GM23338 (cell line): ENCODE data around the gene PLBD2.

Source experiments
- CREB1 ChIP-seq: fragments of 250-450 bp; sonication (Bioruptor Pico); IDR thresholded peaks from 2 replicates; pipeline ENCODE4 v1.5.0; 2020; ENCODE audit warnings: low read depth, mild to moderate bottlenecking, moderate library complexity
- EZH2 ChIP-seq: fragments of 200-600 bp; sonication (generic); IDR thresholded peaks from one replicate; pipeline ENCODE4 v1.8.0; 2017; ENCODE audit warnings: antibody characterized with exemption, mild to moderate bottlenecking, low read depth; ENCODE audit not compliant: unreplicated experiment
- EZH2phosphoT487 ChIP-seq: fragments of 200-600 bp; sonication (generic); IDR thresholded peaks from one replicate; pipeline ENCODE4 v1.8.1; 2018; ENCODE audit warnings: antibody characterized with exemption; ENCODE audit not compliant: unreplicated experiment
- JUNB ChIP-seq: IDR thresholded peaks from one replicate; pipeline ENCODE4 v1.6.1; 2016; ENCODE audit warnings: antibody characterized with exemption; ENCODE audit not compliant: unreplicated experiment
- NANOG ChIP-seq: IDR thresholded peaks from 2 replicates; pipeline ENCODE4 v1.6.1; 2016; ENCODE audit warnings: antibody characterized with exemption, borderline replicate concordance
- POLR2AphosphoS5 ChIP-seq: IDR thresholded peaks from 2 replicates; pipeline ENCODE4 v1.6.1; 2016; ENCODE audit warnings: antibody characterized with exemption, low read depth
- ZNF114 ChIP-seq: fragments of 250-450 bp; sonication (Bioruptor Pico); IDR thresholded peaks from 2 replicates; pipeline ENCODE4 v1.5.0; 2020; ENCODE audit warnings: mild to moderate bottlenecking, moderate library complexity
- ZNF331 ChIP-seq: fragments of 250-450 bp; sonication (Bioruptor Pico); IDR thresholded peaks from 2 replicates; pipeline ENCODE4 v1.5.0; 2020; ENCODE audit warnings: low read depth, mild to moderate bottlenecking, moderate library complexity
- TF ChIP-seq, protein P1 (sequence below): IDR thresholded peaks from one replicate; pipeline ENCODE4 v1.6.1; 2018; ENCODE audit warnings: antibody characterized with exemption; ENCODE audit not compliant: unreplicated experiment
- TF ChIP-seq, protein P2 (sequence below), 2 experiments: fragments of 200-600 bp in 1 of 2; sonication (generic) in 1 of 2; conservative IDR thresholded peaks; 2 replicates each; pipeline versions ENCODE4 v1.5.1 to v1.6.1; 2016 to 2017; ENCODE audit warnings: antibody characterized with exemption in 2 of 2, low read depth in 2 of 2, mild to moderate bottlenecking in 2 of 2, moderate library complexity in 1 of 2

GRCh38 chr12:113374823-113375428 lies 16.5 kb downstream of the PLBD2 start:
- TF ChIP-seq, protein P1, sequence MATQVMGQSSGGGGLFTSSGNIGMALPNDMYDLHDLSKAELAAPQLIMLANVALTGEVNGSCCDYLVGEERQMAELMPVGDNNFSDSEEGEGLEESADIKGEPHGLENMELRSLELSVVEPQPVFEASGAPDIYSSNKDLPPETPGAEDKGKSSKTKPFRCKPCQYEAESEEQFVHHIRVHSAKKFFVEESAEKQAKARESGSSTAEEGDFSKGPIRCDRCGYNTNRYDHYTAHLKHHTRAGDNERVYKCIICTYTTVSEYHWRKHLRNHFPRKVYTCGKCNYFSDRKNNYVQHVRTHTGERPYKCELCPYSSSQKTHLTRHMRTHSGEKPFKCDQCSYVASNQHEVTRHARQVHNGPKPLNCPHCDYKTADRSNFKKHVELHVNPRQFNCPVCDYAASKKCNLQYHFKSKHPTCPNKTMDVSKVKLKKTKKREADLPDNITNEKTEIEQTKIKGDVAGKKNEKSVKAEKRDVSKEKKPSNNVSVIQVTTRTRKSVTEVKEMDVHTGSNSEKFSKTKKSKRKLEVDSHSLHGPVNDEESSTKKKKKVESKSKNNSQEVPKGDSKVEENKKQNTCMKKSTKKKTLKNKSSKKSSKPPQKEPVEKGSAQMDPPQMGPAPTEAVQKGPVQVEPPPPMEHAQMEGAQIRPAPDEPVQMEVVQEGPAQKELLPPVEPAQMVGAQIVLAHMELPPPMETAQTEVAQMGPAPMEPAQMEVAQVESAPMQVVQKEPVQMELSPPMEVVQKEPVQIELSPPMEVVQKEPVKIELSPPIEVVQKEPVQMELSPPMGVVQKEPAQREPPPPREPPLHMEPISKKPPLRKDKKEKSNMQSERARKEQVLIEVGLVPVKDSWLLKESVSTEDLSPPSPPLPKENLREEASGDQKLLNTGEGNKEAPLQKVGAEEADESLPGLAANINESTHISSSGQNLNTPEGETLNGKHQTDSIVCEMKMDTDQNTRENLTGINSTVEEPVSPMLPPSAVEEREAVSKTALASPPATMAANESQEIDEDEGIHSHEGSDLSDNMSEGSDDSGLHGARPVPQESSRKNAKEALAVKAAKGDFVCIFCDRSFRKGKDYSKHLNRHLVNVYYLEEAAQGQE = no peak
- TF ChIP-seq EZH2phosphoT487 (no peak), POLR2AphosphoS5 (no peak), ZNF331 (CRISPR knock-in tag) (no peak), EZH2 (no peak), NANOG (no peak), CREB1 (CRISPR knock-in tag) (no peak), ZNF114 (CRISPR knock-in tag) (no peak), JUNB (no peak)
- TF ChIP-seq, protein P2, sequence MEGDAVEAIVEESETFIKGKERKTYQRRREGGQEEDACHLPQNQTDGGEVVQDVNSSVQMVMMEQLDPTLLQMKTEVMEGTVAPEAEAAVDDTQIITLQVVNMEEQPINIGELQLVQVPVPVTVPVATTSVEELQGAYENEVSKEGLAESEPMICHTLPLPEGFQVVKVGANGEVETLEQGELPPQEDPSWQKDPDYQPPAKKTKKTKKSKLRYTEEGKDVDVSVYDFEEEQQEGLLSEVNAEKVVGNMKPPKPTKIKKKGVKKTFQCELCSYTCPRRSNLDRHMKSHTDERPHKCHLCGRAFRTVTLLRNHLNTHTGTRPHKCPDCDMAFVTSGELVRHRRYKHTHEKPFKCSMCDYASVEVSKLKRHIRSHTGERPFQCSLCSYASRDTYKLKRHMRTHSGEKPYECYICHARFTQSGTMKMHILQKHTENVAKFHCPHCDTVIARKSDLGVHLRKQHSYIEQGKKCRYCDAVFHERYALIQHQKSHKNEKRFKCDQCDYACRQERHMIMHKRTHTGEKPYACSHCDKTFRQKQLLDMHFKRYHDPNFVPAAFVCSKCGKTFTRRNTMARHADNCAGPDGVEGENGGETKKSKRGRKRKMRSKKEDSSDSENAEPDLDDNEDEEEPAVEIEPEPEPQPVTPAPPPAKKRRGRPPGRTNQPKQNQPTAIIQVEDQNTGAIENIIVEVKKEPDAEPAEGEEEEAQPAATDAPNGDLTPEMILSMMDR (conservative IDR thresholded peaks at IDR 0.05; ENCODE audit: low read depth in 2 of 2) = no peak
